ENCODE measurements around the gene RAB37.

Gene RAB37

DNA sequence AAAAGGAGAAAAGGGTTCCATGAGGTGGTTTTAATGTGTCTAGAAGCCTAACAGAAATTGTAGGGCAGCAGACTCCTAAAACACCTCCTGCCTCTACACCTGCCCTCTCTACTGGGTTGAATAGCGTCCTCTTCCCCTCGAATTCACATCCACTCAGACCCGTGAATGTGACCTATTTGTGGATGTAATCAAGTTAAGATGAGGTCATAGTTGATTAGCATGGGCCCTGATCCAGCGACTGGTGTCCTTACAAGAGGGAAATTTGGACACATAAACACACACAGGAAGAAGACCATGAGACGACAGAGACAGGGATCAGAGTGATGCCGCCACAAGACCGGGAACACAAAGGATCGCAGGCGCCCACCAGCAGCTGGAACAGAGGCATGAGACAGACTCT, 37.8 kb upstream of the RAB37 start:
- Histone ChIP-seq H3K27me3 (ENCODE audit: insufficient read depth, low read length) (no peaks in the 10 kb centered on the region), H4K91ac (ENCODE audit: low read depth, low read length) (no peak overlapping the region), H4K12ac (ENCODE audit: low read depth, low read length) (no peak overlapping the region), H2AFZ (ENCODE audit: insufficient read depth, low read length, poor library complexity) (no peak overlapping the region), H3K4me2 (ENCODE audit: low read length) (no peak overlapping the region), H3K4me1 (ENCODE audit: control insufficient read depth in 1 of 2, insufficient read depth in 2 of 2, low read length in 2 of 2) (no peaks in the 10 kb centered on the region), H3K79me1 (ENCODE audit: low read length) (no peaks in the 10 kb centered on the region), H3K14ac (ENCODE audit: low read length) (no peak overlapping the region), H2AK5ac (ENCODE audit: low read length) (no peak overlapping the region), H2BK5ac (ENCODE audit: low read depth, low read length, poor library complexity) (no peak overlapping the region), H3K23ac (ENCODE audit: low read length) (no peak overlapping the region), H2BK12ac (ENCODE audit: low read length) (no peak overlapping the region), H3K79me2 (ENCODE audit: control insufficient read depth, insufficient read depth, low read length, poor library complexity) (no peaks in the 10 kb centered on the region), H3K36me3 (ENCODE audit: control insufficient read depth in 1 of 2, insufficient read depth in 2 of 2, low read length in 2 of 2) (no peaks in the 10 kb centered on the region), H2BK120ac (ENCODE audit: insufficient read depth, low read length, poor library complexity) (no peak overlapping the region), H3K4ac (ENCODE audit: low read depth, low read length) (no peak overlapping the region), H4K8ac (ENCODE audit: low read depth, low read length) (no peak overlapping the region), H3K4me3 (ENCODE audit: low read depth, low read length) (no peak overlapping the region), H3K9ac (ENCODE audit: low read length) (no peak overlapping the region), H3K9me3 (ENCODE audit: insufficient read depth, low read depth, low read length) (peaks cover 4% of the 10 kb centered on the region), H3K18ac (ENCODE audit: low read length) (no peak overlapping the region), H3K27ac (ENCODE audit: low read depth, low read length) (no peak overlapping the region)
- no CpG with 5 or more reads among the region's 9 CpGs for WGBS (ENCODE audit: extremely low coverage, insufficient coverage, insufficient read length)
- DNase-seq: no peak

DNA sequence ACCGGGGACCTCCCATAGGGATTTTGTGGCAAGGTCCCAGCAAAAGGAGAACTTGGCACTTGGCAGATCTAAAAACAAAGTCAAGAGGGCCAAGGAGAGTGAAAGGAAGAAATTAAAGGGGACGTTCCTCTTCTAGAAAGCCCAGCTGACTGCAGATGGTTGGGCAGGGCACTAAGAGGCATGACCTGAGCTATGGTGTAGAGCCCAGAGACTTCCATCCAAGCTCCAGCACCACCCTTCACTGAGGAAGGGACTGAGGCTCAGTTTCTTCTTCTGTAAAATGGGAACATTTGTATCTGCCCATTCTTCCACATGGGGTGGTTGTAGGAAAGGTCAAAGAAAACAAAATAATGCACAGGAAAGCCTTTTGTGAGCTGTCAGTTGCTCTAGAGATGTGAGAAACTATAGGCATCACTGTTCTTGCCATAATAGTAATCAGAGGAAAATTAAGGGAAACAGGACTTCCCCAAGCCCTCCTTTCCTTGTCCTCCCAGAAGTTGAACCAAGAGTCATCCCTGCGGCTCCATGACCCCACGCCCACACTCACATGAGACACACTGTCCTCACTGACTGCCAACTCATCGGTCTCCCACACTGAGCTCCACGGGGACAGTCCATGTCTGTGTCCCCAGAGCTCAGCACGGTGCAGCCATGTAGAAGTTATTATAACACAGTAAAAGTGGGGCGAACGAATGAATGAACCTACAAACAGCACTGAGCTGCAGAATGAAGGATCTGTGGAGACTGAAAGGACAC, 34.8 kb upstream of the RAB37 start:
- Histone ChIP-seq H3K36me3 (ENCODE audit: control insufficient read depth in 1 of 2, insufficient read depth in 2 of 2, low read length in 2 of 2) (no peaks in the 10 kb centered on the region), H4K8ac (ENCODE audit: low read depth, low read length) (no peak overlapping the region), H4K91ac (ENCODE audit: low read depth, low read length) (no peak overlapping the region), H3K27ac (ENCODE audit: low read depth, low read length) (no peak overlapping the region), H4K12ac (ENCODE audit: low read depth, low read length) (no peak overlapping the region), H2BK120ac (ENCODE audit: insufficient read depth, low read length, poor library complexity) (no peak overlapping the region), H3K4me1 (ENCODE audit: control insufficient read depth in 1 of 2, insufficient read depth in 2 of 2, low read length in 2 of 2) (no peaks in the 10 kb centered on the region), H3K23ac (ENCODE audit: low read length) (no peak overlapping the region), H3K9me3 (ENCODE audit: insufficient read depth, low read depth, low read length) (peaks cover 4% of the 10 kb centered on the region), H3K4me2 (ENCODE audit: low read length) (no peak overlapping the region), H3K79me2 (ENCODE audit: control insufficient read depth, insufficient read depth, low read length, poor library complexity) (no peaks in the 10 kb centered on the region), H3K79me1 (ENCODE audit: low read length) (no peaks in the 10 kb centered on the region), H3K4ac (ENCODE audit: low read depth, low read length) (no peak overlapping the region), H3K27me3 (ENCODE audit: insufficient read depth, low read length) (no peaks in the 10 kb centered on the region), H3K18ac (ENCODE audit: low read length) (no peak overlapping the region), H2AFZ (ENCODE audit: insufficient read depth, low read length, poor library complexity) (no peak overlapping the region), H2AK5ac (ENCODE audit: low read length) (no peak overlapping the region), H3K14ac (ENCODE audit: low read length) (no peak overlapping the region), H3K9ac (ENCODE audit: low read length) (no peak overlapping the region), H2BK12ac (ENCODE audit: low read length) (no peak overlapping the region), H2BK5ac (ENCODE audit: low read depth, low read length, poor library complexity) (no peak overlapping the region), H3K4me3 (ENCODE audit: low read depth, low read length) (no peak overlapping the region)
- no CpG with 5 or more reads among the region's 9 CpGs for WGBS (ENCODE audit: extremely low coverage, insufficient coverage, insufficient read length)
- DNase-seq: no peak

DNA sequence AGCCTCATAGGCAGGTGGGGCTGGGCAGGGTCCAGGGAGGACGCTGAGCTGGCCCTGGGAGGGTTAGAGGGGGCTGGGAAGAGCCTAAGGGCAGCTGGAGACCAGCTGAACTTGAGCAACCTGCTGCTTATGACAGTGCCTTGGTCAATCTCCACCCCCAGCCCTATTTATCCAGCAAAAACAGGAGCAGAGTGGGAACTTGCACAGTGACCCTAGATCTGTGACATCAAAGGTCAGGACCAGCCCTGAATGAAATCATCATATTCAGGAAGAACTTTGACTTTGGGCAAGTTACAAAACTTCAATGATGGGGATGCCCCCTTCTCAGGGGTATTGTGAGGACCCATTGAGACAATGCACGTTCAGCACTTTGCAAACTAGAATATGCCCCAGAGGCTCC, 33.7 kb upstream of the RAB37 start:
- no peaks in the 10 kb centered on the region for H3K79me2 ChIP-seq (ENCODE audit: control insufficient read depth, insufficient read depth, low read length, poor library complexity)
- H4K8ac ChIP-seq (ENCODE audit: low read depth, low read length): no peak overlapping the region
- H3K4ac ChIP-seq (ENCODE audit: low read depth, low read length): no peak overlapping the region

DNA sequence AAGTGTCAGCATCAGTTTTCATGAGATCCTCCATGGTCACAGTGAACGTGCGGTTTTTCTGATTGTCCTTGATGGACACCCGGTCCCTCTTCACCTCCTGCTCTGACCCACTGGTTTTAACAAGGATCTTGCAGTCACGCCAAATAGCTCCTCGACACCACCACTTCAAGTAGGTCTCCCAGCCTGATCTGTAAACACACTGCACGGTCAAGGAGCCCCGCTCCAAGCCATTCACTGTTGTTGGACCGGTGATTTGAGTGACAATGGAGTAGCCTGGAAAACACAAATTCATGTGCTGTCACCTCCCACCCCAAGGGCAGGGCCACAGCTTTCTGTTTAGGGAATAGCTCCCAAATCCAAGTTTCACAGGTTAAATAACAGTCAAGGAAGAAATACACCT, 32.5 kb upstream of the RAB37 start:
- Histone ChIP-seq H3K4me3 (ENCODE audit: low read depth, low read length) (no peak overlapping the region), H4K91ac (ENCODE audit: low read depth, low read length) (no peak overlapping the region), H4K12ac (ENCODE audit: low read depth, low read length) (no peak overlapping the region), H3K36me3 (ENCODE audit: control insufficient read depth in 1 of 2, insufficient read depth in 2 of 2, low read length in 2 of 2) (no peaks in the 10 kb centered on the region), H3K27ac (ENCODE audit: low read depth, low read length) (no peak overlapping the region), H3K4me2 (ENCODE audit: low read length) (no peak overlapping the region), H2BK12ac (ENCODE audit: low read length) (no peak overlapping the region), H3K9ac (ENCODE audit: low read length) (no peak overlapping the region), H3K23ac (ENCODE audit: low read length) (no peak overlapping the region), H4K8ac (ENCODE audit: low read depth, low read length) (no peak overlapping the region), H2AK5ac (ENCODE audit: low read length) (no peak overlapping the region), H3K14ac (ENCODE audit: low read length) (no peak overlapping the region), H2BK5ac (ENCODE audit: low read depth, low read length, poor library complexity) (no peak overlapping the region), H3K4ac (ENCODE audit: low read depth, low read length) (no peak overlapping the region), H3K9me3 (ENCODE audit: insufficient read depth, low read depth, low read length) (peaks cover 2% of the 10 kb centered on the region), H2BK120ac (ENCODE audit: insufficient read depth, low read length, poor library complexity) (no peak overlapping the region), H3K18ac (ENCODE audit: low read length) (no peak overlapping the region), H3K79me1 (ENCODE audit: low read length) (no peaks in the 10 kb centered on the region), H3K4me1 (ENCODE audit: control insufficient read depth in 1 of 2, insufficient read depth in 2 of 2, low read length in 2 of 2) (no peaks in the 10 kb centered on the region), H3K79me2 (ENCODE audit: control insufficient read depth, insufficient read depth, low read length, poor library complexity) (no peaks in the 10 kb centered on the region), H2AFZ (ENCODE audit: insufficient read depth, low read length, poor library complexity) (no peak overlapping the region), H3K27me3 (ENCODE audit: insufficient read depth, low read length) (no peaks in the 10 kb centered on the region)
- WGBS (ENCODE audit: extremely low coverage, insufficient coverage, insufficient read length): no CpG with 5 or more reads among the region's 8 CpGs
- no peak for DNase-seq

More for the DNA sequence above, 33.7 kb upstream of the RAB37 start:
- Histone ChIP-seq H3K27ac (ENCODE audit: low read depth, low read length) (no peak overlapping the region), H4K91ac (ENCODE audit: low read depth, low read length) (no peak overlapping the region), H3K4me2 (ENCODE audit: low read length) (no peak overlapping the region), H3K9me3 (ENCODE audit: insufficient read depth, low read depth, low read length) (peaks cover 2% of the 10 kb centered on the region), H3K27me3 (ENCODE audit: insufficient read depth, low read length) (no peaks in the 10 kb centered on the region), H3K79me1 (ENCODE audit: low read length) (no peaks in the 10 kb centered on the region), H4K12ac (ENCODE audit: low read depth, low read length) (no peak overlapping the region), H3K4me1 (ENCODE audit: control insufficient read depth in 1 of 2, insufficient read depth in 2 of 2, low read length in 2 of 2) (no peaks in the 10 kb centered on the region), H3K36me3 (ENCODE audit: control insufficient read depth in 1 of 2, insufficient read depth in 2 of 2, low read length in 2 of 2) (no peaks in the 10 kb centered on the region), H3K4me3 (ENCODE audit: low read depth, low read length) (no peak overlapping the region), H2AK5ac (ENCODE audit: low read length) (no peak overlapping the region), H2AFZ (ENCODE audit: insufficient read depth, low read length, poor library complexity) (no peak overlapping the region), H3K9ac (ENCODE audit: low read length) (no peak overlapping the region), H2BK120ac (ENCODE audit: insufficient read depth, low read length, poor library complexity) (no peak overlapping the region), H2BK5ac (ENCODE audit: low read depth, low read length, poor library complexity) (no peak overlapping the region), H2BK12ac (ENCODE audit: low read length) (no peak overlapping the region), H3K18ac (ENCODE audit: low read length) (no peak overlapping the region), H3K14ac (ENCODE audit: low read length) (no peak overlapping the region), H3K23ac (ENCODE audit: low read length) (no peak overlapping the region)
- no CpG with 5 or more reads among the region's 2 CpGs for WGBS (ENCODE audit: extremely low coverage, insufficient coverage, insufficient read length)
- DNase-seq: no peak
